Measurements from ENCODE around the gene CEP152.

Gene CEP152

GRCh38 chr15:48723969-48724368 lies 86.9 kb downstream of the CEP152 start:
- TF ChIP-seq, protein P1, sequence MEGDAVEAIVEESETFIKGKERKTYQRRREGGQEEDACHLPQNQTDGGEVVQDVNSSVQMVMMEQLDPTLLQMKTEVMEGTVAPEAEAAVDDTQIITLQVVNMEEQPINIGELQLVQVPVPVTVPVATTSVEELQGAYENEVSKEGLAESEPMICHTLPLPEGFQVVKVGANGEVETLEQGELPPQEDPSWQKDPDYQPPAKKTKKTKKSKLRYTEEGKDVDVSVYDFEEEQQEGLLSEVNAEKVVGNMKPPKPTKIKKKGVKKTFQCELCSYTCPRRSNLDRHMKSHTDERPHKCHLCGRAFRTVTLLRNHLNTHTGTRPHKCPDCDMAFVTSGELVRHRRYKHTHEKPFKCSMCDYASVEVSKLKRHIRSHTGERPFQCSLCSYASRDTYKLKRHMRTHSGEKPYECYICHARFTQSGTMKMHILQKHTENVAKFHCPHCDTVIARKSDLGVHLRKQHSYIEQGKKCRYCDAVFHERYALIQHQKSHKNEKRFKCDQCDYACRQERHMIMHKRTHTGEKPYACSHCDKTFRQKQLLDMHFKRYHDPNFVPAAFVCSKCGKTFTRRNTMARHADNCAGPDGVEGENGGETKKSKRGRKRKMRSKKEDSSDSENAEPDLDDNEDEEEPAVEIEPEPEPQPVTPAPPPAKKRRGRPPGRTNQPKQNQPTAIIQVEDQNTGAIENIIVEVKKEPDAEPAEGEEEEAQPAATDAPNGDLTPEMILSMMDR (IDR thresholded peaks at IDR 0.05; ENCODE audit: insufficient read depth, low read length, poor library complexity, severe bottlenecking) = no peak
- TF ChIP-seq EZH2phosphoT487 (conservative IDR thresholded peaks at IDR 0.05; ENCODE audit: low read length) = no peak
- no peak overlapping the region for H3K4me2 ChIP-seq (ENCODE audit: low read depth, low read length, poor library complexity, severe bottlenecking)
- H3K27ac ChIP-seq (ENCODE audit: low read depth, low read length) = no peak overlapping the region
- no peaks in the 10 kb centered on the region for H4K20me1 ChIP-seq (ENCODE audit: low read depth, low read length)
- H3K27me3 ChIP-seq (ENCODE audit: low read length) = no peaks in the 10 kb centered on the region
- no peaks in the 10 kb centered on the region for H3F3A ChIP-seq (ENCODE audit: insufficient read depth)
- H3K9ac ChIP-seq (ENCODE audit: low read length) = no peak overlapping the region
- H3K4me3 ChIP-seq (ENCODE audit: insufficient read depth, low read length, poor library complexity, severe bottlenecking) = no peak overlapping the region
- no peaks in the 10 kb centered on the region for H3K9me3 ChIP-seq (ENCODE audit: insufficient read depth, low read length)
- no peaks in the 10 kb centered on the region for H3K9me2 ChIP-seq (replicated peaks; ENCODE audit: insufficient read depth, low read length)
- peaks cover 6% of the 10 kb centered on the region for H3K36me3 ChIP-seq (ENCODE audit: low read length)
- no peaks in the 10 kb centered on the region for H3K79me2 ChIP-seq (ENCODE audit: insufficient read depth, low read length)
- no peak overlapping the region for H2AFZ ChIP-seq (ENCODE audit: low read depth, low read length, severe bottlenecking)

- H3K9ac ChIP-seq (ENCODE audit: low read length) = no peak overlapping the region
- H4K20me1 ChIP-seq (ENCODE audit: low read depth, low read length) = no peaks in the 10 kb centered on the region
- H3K4me2 ChIP-seq (ENCODE audit: low read depth, low read length, poor library complexity, severe bottlenecking) = no peak overlapping the region
- no peaks in the 10 kb centered on the region for H3K27me3 ChIP-seq (ENCODE audit: low read length)
- H3K4me3 ChIP-seq (ENCODE audit: insufficient read depth, low read length, poor library complexity, severe bottlenecking) = no peak overlapping the region
- no peak overlapping the region for H2AFZ ChIP-seq (ENCODE audit: low read depth, low read length, severe bottlenecking)
- H3F3A ChIP-seq (ENCODE audit: insufficient read depth) = no peaks in the 10 kb centered on the region
- no peak overlapping the region for H3K27ac ChIP-seq (ENCODE audit: low read depth, low read length)
- no peaks in the 10 kb centered on the region for H3K9me2 ChIP-seq (replicated peaks; ENCODE audit: insufficient read depth, low read length)
- no peaks in the 10 kb centered on the region for H3K36me3 ChIP-seq (ENCODE audit: low read length)
- TF ChIP-seq, protein P1 (IDR thresholded peaks at IDR 0.05; ENCODE audit: insufficient read depth, low read length, poor library complexity, severe bottlenecking) = no peak
- no peak for TF ChIP-seq EZH2phosphoT487 (conservative IDR thresholded peaks at IDR 0.05; ENCODE audit: low read length)
- H3K9me3 ChIP-seq (ENCODE audit: insufficient read depth, low read length) = no peaks in the 10 kb centered on the region
- no peaks in the 10 kb centered on the region for H3K79me2 ChIP-seq (ENCODE audit: insufficient read depth, low read length)
These were observed 87.9 kb downstream of the CEP152 start for GRCh38 chr15:48722764-48723661.

DNA sequence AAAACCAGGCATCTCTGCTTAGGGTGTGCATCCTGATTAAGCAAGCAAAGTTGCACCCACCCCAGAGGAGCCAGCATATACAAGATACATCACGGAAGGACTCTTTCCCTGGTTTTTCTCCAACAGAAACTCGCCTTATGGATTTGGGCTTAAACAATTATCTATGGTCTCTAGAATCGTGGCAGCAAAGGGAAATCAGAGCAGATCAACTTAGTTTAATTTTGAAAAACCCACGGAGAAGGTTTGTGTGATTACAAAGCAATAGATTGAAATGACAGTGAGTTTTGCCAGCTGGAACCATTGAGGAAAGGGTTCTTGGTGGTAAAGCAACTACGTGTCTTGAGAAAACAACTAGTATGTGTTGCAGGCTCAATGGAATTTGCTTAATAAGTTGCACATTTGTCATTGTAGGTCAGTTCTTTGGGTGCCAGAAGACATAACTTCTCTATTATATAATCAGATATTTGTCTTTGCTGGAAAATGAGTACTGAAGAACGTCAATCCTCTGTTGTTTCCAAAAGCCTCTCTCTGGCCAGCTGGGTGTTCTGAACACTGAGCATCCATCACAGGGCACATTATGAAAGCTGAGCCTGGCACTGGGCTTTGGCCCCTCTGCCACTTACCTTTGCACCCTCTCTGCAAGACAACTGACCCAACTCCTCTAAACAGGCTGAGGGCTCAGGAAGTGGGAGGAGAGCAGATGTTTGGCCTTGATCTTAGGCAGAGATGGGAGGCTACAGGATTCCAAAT lies 89.6 kb downstream of the CEP152 start:
- no peaks in the 10 kb centered on the region for H3K9me2 ChIP-seq (replicated peaks; ENCODE audit: insufficient read depth, low read length)

More for the DNA sequence above, 89.6 kb downstream of the CEP152 start:
- no peak for TF ChIP-seq EZH2phosphoT487 (conservative IDR thresholded peaks at IDR 0.05; ENCODE audit: low read length)
- TF ChIP-seq, protein P1 (IDR thresholded peaks at IDR 0.05; ENCODE audit: insufficient read depth, low read length, poor library complexity, severe bottlenecking) = no peak
- H3F3A ChIP-seq (ENCODE audit: insufficient read depth) = no peaks in the 10 kb centered on the region
- no peaks in the 10 kb centered on the region for H3K36me3 ChIP-seq (ENCODE audit: low read length)
- no peak overlapping the region for H3K4me2 ChIP-seq (ENCODE audit: low read depth, low read length, poor library complexity, severe bottlenecking)
- no peak overlapping the region for H2AFZ ChIP-seq (ENCODE audit: low read depth, low read length, severe bottlenecking)
- no peaks in the 10 kb centered on the region for H3K27me3 ChIP-seq (ENCODE audit: low read length)
- H3K9me3 ChIP-seq (ENCODE audit: insufficient read depth, low read length) = peaks cover 8% of the 10 kb centered on the region; the same call in 1 of the 2 replicates
- H3K9ac ChIP-seq (ENCODE audit: low read length) = no peak overlapping the region
- no peaks in the 10 kb centered on the region for H4K20me1 ChIP-seq (ENCODE audit: low read depth, low read length)
- H3K79me2 ChIP-seq (ENCODE audit: insufficient read depth, low read length) = no peaks in the 10 kb centered on the region
- no peak overlapping the region for H3K4me3 ChIP-seq (ENCODE audit: insufficient read depth, low read length, poor library complexity, severe bottlenecking)
- no peak overlapping the region for H3K27ac ChIP-seq (ENCODE audit: low read depth, low read length)

All from SU-DHL-6 (cell line).